Endothelial cell of umbilical vein (primary cell): ENCODE data around the gene USH2A. TPM values are rescaled to one million over a fixed set of nuclear protein-coding genes. Genes with fewer than 3 reads are reported as not detected.

Experiments used
- BruUV-seq: library from RNA; stranded (reverse); fragments of 400-500 nt; replicated peaks from 2 replicates; lab custom pipeline; 2021; lab: Mats Ljungman, UMichigan
- CTCF ChIA-PET: fragments of 300-600, 350-600 bp; sonication (Branson Sonifier 250); formaldehyde crosslinking; loops from one replicate; lab custom pipeline; 2021; ENCODE audit warnings: antibody characterized with exemption, inconsistent platforms; lab: Charles Lee
- POLR2A ChIA-PET: fragments of 300-600, 350-600 bp; sonication (Branson Sonifier 250); formaldehyde crosslinking; loops from one replicate; lab custom pipeline; 2021; ENCODE audit warnings: antibody characterized with exemption, inconsistent platforms; lab: Charles Lee
- DNase-seq: peaks from one replicate; pipeline ENCODE4 v3.0.0-alpha.2; 2011; ENCODE audit warnings: low read depth, low spot score
- FAIRE-seq: peaks from 2 replicates; lab custom pipeline; 2011; peaks lifted over from hg19 to GRCh38; lab: Jason Lieb, UNC
- H2AFZ ChIP-seq: 2 replicates; pipeline ENCODE4 v1.6.0; 2012; ENCODE audit warnings: low read depth, low read length, control low read depth, inconsistent platforms
- H3K27ac ChIP-seq: 2 replicates; pipeline ENCODE4 v1.5.1; 2011; ENCODE audit warnings: low read depth, mild to moderate bottlenecking, control low read depth, low read length, moderate library complexity; ENCODE audit not compliant: insufficient read depth
- H3K27me3 ChIP-seq, 2 experiments: 2 replicates each; pipeline versions ENCODE4 v1.6.0 to v1.6.1; 2011; ENCODE audit warnings: low read length in 2 of 2, mixed read lengths in 1 of 2; ENCODE audit not compliant: control insufficient read depth in 2 of 2, insufficient read depth in 2 of 2
- H3K36me3 ChIP-seq, 2 experiments: 2 replicates in 1 of 2; 3 replicates in 1 of 2; pipeline ENCODE4 v1.5.1; 2011; ENCODE audit warnings: low read length in 2 of 2, mild to moderate bottlenecking in 1 of 2, moderate library complexity in 1 of 2; ENCODE audit not compliant: control insufficient read depth in 2 of 2, insufficient read depth in 2 of 2; ENCODE audit errors: extremely low read depth in 1 of 2
- H3K4me1 ChIP-seq: 3 replicates; pipeline ENCODE4 v1.5.1; 2011; ENCODE audit warnings: mild to moderate bottlenecking, low read length; ENCODE audit not compliant: control insufficient read depth, insufficient read depth; ENCODE audit errors: extremely low read depth
- H3K4me2 ChIP-seq: 2 replicates; pipeline ENCODE4 v1.6.1; 2011; ENCODE audit warnings: low read length, control low read depth, mixed read lengths; ENCODE audit not compliant: insufficient read depth
- H3K4me3 ChIP-seq, 3 experiments: fragments of 200-600 bp in 1 of 3; sonication (generic), shearing (Covaris generic) in 1 of 3; replicated peaks in 1 of 3; 2 replicates each; pipeline ENCODE4 v1.5.1; 2011 to 2016; ENCODE audit warnings: control low read depth in 3 of 3, low read length in 3 of 3, mild to moderate bottlenecking in 2 of 3, inconsistent platforms in 1 of 3, low read depth in 1 of 3, moderate library complexity in 1 of 3; ENCODE audit not compliant: insufficient read depth in 1 of 3
- H3K79me2 ChIP-seq: 2 replicates; pipeline ENCODE4 v1.6.0; 2012; ENCODE audit warnings: low read length, inconsistent platforms; ENCODE audit not compliant: control insufficient read depth, insufficient read depth
- H3K9ac ChIP-seq: replicated peaks from 2 replicates; pipeline ENCODE3; 2011; ENCODE audit warnings: low read length, control low read depth; ENCODE audit not compliant: insufficient read depth; ENCODE audit errors: extremely low read depth
- H3K9me1 ChIP-seq: replicated peaks from 3 replicates; pipeline ENCODE4 v1.6.0; 2011; ENCODE audit warnings: mild to moderate bottlenecking, low read length; ENCODE audit not compliant: control insufficient read depth, insufficient read depth; ENCODE audit errors: extremely low read depth
- H3K9me3 ChIP-seq: replicated peaks from 2 replicates; pipeline ENCODE4 v1.5.1; 2012; ENCODE audit warnings: low read length, inconsistent platforms; ENCODE audit not compliant: control insufficient read depth, insufficient read depth
- H4K20me1 ChIP-seq: replicated peaks from 2 replicates; pipeline ENCODE3; 2011; ENCODE audit warnings: mild to moderate bottlenecking, low read length; ENCODE audit not compliant: control insufficient read depth, insufficient read depth; ENCODE audit errors: extremely low read depth
- CTCF ChIP-seq, 2 donors: IDR thresholded peaks; 1 replicate in 1 of 2; 2 replicates in 1 of 2; pipeline ENCODE4 v1.5.1; 2011; ENCODE audit warnings: low read length in 2 of 2, mild to moderate bottlenecking in 2 of 2, moderate library complexity in 2 of 2, control low read depth in 1 of 2, inconsistent platforms in 1 of 2, low read depth in 1 of 2; ENCODE audit not compliant: insufficient read depth in 1 of 2; ENCODE audit errors: extremely low read depth in 1 of 2
- EZH2 ChIP-seq: IDR thresholded peaks from 2 replicates; pipeline ENCODE4 v1.6.1; 2012; ENCODE audit warnings: borderline replicate concordance, low read depth, mild to moderate bottlenecking, moderate library complexity, low read length, inconsistent platforms; ENCODE audit not compliant: severe bottlenecking
- FOS ChIP-seq: IDR thresholded peaks from 2 replicates; pipeline ENCODE4 v1.6.1; 2011; ENCODE audit warnings: mild to moderate bottlenecking, low read length, moderate library complexity, borderline replicate concordance; ENCODE audit not compliant: insufficient read depth
- GATA2 ChIP-seq: IDR thresholded peaks from 2 replicates; pipeline ENCODE4 v1.7.0; 2011; ENCODE audit warnings: low read depth, mild to moderate bottlenecking, moderate library complexity, mixed read lengths, low read length; ENCODE audit not compliant: insufficient read length, insufficient read depth
- JUN ChIP-seq: IDR thresholded peaks from 2 replicates; pipeline ENCODE4 v1.6.1; 2011; ENCODE audit warnings: borderline replicate concordance, low read depth; ENCODE audit not compliant: insufficient read length, insufficient read depth
- MAX ChIP-seq: IDR thresholded peaks from 2 replicates; pipeline ENCODE4 v1.6.1; 2011; ENCODE audit not compliant: insufficient read depth, insufficient read length
- MYC ChIP-seq: IDR thresholded peaks from one replicate; pipeline ENCODE4 v1.6.1; 2011; ENCODE audit warnings: mild to moderate bottlenecking, low read depth, low read length
- POLR2A ChIP-seq: IDR thresholded peaks from 2 replicates; pipeline ENCODE4 v1.6.1; 2012; ENCODE audit warnings: low read depth, mild to moderate bottlenecking, control low read depth, low read length
- POLR2AphosphoS5 ChIP-seq: IDR thresholded peaks from 2 replicates; pipeline ENCODE4 v1.6.1; 2012; ENCODE audit warnings: low read depth, mild to moderate bottlenecking, control low read depth, low read length, moderate library complexity; ENCODE audit not compliant: insufficient read depth
- dilution Hi-C: fragments of 300-500 bp; cut with MboI; formaldehyde crosslinking; loops from one replicate; pipeline ENCODE4 v1.15.0; 2019; ENCODE audit warnings: low sequenced_read_pairs; ENCODE audit not compliant: extremely low pct_ligation_motif_present
- intact Hi-C: fragments of 100-400 bp; cut with micrococcal nuclease; formaldehyde crosslinking; loops from one replicate; pipeline ENCODE4 v1.10.0; 2022
- polyA plus RNA-seq, 4 experiments: library from polyadenylated mRNA; depleted of rRNA in 3 of 4; stranded (reverse) in 3 of 4; unstranded in 1 of 4; fragments of >200 nt; gene quantifications; 2 replicates each; pipeline versions ENCODE4 v1.2.1 to v1.2.3, GENCODE V29; 2011 to 2012; ENCODE audit warnings: missing spikeins in 1 of 4
- total RNA-seq: library from RNA; stranded (reverse); gene quantifications from 2 replicates; pipeline ENCODE4 v1.2.3, GENCODE V29; 2021

Gene USH2A
- total and polyA plus RNA-seq, 2 donors (not counting 3 experiments of a cell fraction or from before 2014, with no cell fraction given) = not detected

- ChIA-PET POLR2A (no interaction called here), CTCF (no interaction called here)
- Histone ChIP-seq H3K9me3 (peaks cover 3% of the 10 kb centered on the region), H3K9me1 (no peaks in the 10 kb centered on the region), H3K4me3 (no peak overlapping the region), H2AFZ (no peak overlapping the region), H3K79me2 (no peaks in the 10 kb centered on the region), H3K27me3 (no peaks in the 10 kb centered on the region), H4K20me1 (no peaks in the 10 kb centered on the region), H3K9ac (no peak overlapping the region), H3K4me1 (no peaks in the 10 kb centered on the region), H3K27ac (no peak overlapping the region), H3K4me2 (no peak overlapping the region), H3K36me3 (no peaks in the 10 kb centered on the region)
- intact Hi-C loops = no loop called here
- TF ChIP-seq GATA2 (no peak), JUN (no peak), MAX (no peak), POLR2A (no peak), FOS (no peak), EZH2 (no peak), MYC (no peak), CTCF (IDR thresholded peaks at IDR 0.05; ENCODE audit: extremely low read depth in 1 of 2, insufficient read depth in 1 of 2, low read depth in 1 of 2, low read length in 2 of 2) (no peak), POLR2AphosphoS5 (no peak)
- dilution Hi-C loops = no loop called here
- no peak for DNase-seq
- BruUV-seq = no TSS peak
- FAIRE-seq = no peak
These were observed 97.9 kb downstream of the USH2A start for GRCh38 chr1:216325336-216325735.
